ENCODE data around the gene CEACAM8. TPM values are rescaled to one million over a fixed set of nuclear protein-coding genes. Genes with fewer than 3 reads are reported as not detected.
A peak's percentile ranks its signal among the peaks of the same experiment; 100 is the strongest.
"Not testable (repeated sequence)": the region's sequence is repeated elsewhere in the genome, so short reads cannot be mapped to it uniquely, and the experiment has no call there.

CEACAM8 gene
- not detected for total RNA-seq

- DNase-seq, result no peak
- H3K4me1 ChIP-seq, result no peaks in the 10 kb centered on the region
- no peak for ATAC-seq
- no peaks in the 10 kb centered on the region for H3K36me3 ChIP-seq
- no peak within 1 kb of the TSS for H3K4me3 ChIP-seq
- in situ Hi-C loops (cut with MboI; ENCODE audit: low sequenced_read_pairs in 4 of 4) (no loop called here), intact Hi-C loops (cut with DNase I; ENCODE audit: low total_unique reads) (no loop called here)
- no peaks in the 10 kb centered on the region for H3K9me3 ChIP-seq
- no peak for TF ChIP-seq POLR2A (IDR thresholded peaks at IDR 0.05)
- TF ChIP-seq CTCF (IDR thresholded peaks at IDR 0.05 in 4 of 5, conservative IDR thresholded peaks at IDR 0.05 in 1 of 5), result no peak
- no peak within 1 kb of the TSS for H3K27ac ChIP-seq
- H3K27me3 ChIP-seq, result no peaks in the 10 kb centered on the region
These were observed at the start of gene CEACAM8 for GRCh38 chr19:42594617-42595489. TSS of gene CEACAM8 (minus strand) at chr19:42594924. CDS start at chr19:42594828, 96 bp downstream.

GRCh38 chr19:42639324-42640092, 44.8 kb upstream of the CEACAM8 start:
- H3K4me3 ChIP-seq; ATAC-seq; intact Hi-C loops (cut with DNase I; ENCODE audit: low total_unique reads); in situ Hi-C loops (cut with MboI; ENCODE audit: low sequenced_read_pairs in 4 of 4); H3K4me1 ChIP-seq; H3K27ac ChIP-seq; H3K36me3 ChIP-seq; H3K27me3 ChIP-seq; DNase-seq; H3K9me3 ChIP-seq: not testable (repeated sequence)

- no peak for DNase-seq
- no peaks in the 10 kb centered on the region for H3K4me1 ChIP-seq
- TF ChIP-seq POLR2A (IDR thresholded peaks at IDR 0.05), result no peak
- peak in 1 of 5 experiments; percentile 7 for TF ChIP-seq CTCF (IDR thresholded peaks at IDR 0.05 in 4 of 5, conservative IDR thresholded peaks at IDR 0.05 in 1 of 5)
- no peak for ATAC-seq
- in situ Hi-C loops (cut with MboI; ENCODE audit: low sequenced_read_pairs in 4 of 4), result no loop called here
- H3K27me3 ChIP-seq, result no peaks in the 10 kb centered on the region
- no peaks in the 10 kb centered on the region for H3K9me3 ChIP-seq
- H3K36me3 ChIP-seq, result no peaks in the 10 kb centered on the region
- H3K27ac ChIP-seq, result no peak overlapping the region
- no peak overlapping the region for H3K4me3 ChIP-seq
- intact Hi-C loops (cut with DNase I; ENCODE audit: low total_unique reads), result no loop called here
These were observed 40.5 kb upstream of the CEACAM8 start for GRCh38 chr19:42635233-42635539.

GRCh38 chr19:42634409-42635232, 39.9 kb upstream of the CEACAM8 start:
- DNase-seq (no peak), ATAC-seq (no peak)
- in situ Hi-C loops (cut with MboI; ENCODE audit: low sequenced_read_pairs in 4 of 4), result no loop called here
- Histone ChIP-seq H3K27me3 (no peaks in the 10 kb centered on the region), H3K36me3 (no peaks in the 10 kb centered on the region), H3K4me1 (no peaks in the 10 kb centered on the region), H3K9me3 (no peaks in the 10 kb centered on the region), H3K4me3 (no peak overlapping the region), H3K27ac (no peak overlapping the region)
- intact Hi-C loops (cut with DNase I; ENCODE audit: low total_unique reads), result no loop called here
- TF ChIP-seq CTCF (IDR thresholded peaks at IDR 0.05 in 4 of 5, conservative IDR thresholded peaks at IDR 0.05 in 1 of 5), result peak in 1 of 5 experiments; percentile 32
- TF ChIP-seq POLR2A (IDR thresholded peaks at IDR 0.05), result no peak
